SKM-1 treated with dmso at 0.1 percent for 144 hours (cell line): Measurements from ENCODE around the gene USP14.

Experiments
- DNase-seq: peaks from one replicate; lab custom pipeline; 2025; ENCODE audit not compliant: unreplicated experiment; lab: John Stamatoyannopoulos, UW

The USP14 gene

GRCh38 chr18:159037-159652 lies 788 bp downstream of the USP14 start:
- DNase-seq: no peak

DNA sequence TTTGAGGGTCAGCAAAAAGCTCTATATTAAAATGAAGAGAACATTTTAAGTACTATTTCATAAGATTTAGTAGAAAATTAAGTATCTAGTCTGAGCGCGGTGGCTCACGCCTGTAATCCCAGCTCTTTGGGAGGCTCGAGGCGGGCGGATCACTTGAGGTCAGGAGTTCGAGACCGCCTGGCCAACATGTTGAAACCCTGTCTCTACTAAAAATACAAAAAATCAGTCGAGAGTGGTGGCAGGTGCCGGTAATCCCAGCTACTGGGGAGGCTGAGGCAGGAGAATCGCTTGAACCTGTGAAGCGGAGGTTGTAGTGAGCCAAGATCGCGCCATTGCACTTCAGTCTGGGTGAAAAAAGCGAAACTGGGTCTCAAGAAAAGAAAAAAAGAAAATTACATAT lies 1.6 kb downstream of the USP14 start:
- DNase-seq: no peak

GRCh38 chr18:160831-161570 lies 2.6 kb downstream of the USP14 start:
- DNase-seq: no peak

- no peak for DNase-seq
Observed at GRCh38 chr18:172361-172760, 14.0 kb downstream of the USP14 start.

- DNase-seq: no peak
Observed at GRCh38 chr18:179499-179898, 21.1 kb downstream of the USP14 start.

DNA sequence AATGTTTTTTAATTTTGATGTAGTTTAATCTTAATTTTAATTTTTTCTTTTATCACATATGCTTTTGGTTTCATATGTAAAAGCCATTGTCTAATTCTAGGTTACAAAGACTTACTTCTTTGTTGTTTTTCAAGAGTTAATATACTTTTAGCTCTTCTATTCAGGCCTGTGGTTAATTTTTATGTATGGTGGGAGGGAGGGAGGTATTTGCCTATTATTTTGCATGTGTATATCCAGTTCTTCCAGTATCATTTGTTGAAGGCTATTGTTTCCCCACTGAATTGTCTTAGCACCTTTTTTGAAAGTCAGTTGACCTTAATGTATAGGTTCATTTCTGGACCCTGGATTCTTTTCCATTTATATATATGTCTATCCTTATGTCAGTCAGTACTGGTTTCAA lies 23.4 kb downstream of the USP14 start:
- no peak for DNase-seq

- no peak for DNase-seq
Observed at GRCh38 chr18:183769-184168, 25.4 kb downstream of the USP14 start.

- DNase-seq: no peak
Observed at GRCh38 chr18:189254-189653, 30.9 kb downstream of the USP14 start.

GRCh38 chr18:191725-192124 lies 33.4 kb downstream of the USP14 start:
- no peak for DNase-seq

DNA sequence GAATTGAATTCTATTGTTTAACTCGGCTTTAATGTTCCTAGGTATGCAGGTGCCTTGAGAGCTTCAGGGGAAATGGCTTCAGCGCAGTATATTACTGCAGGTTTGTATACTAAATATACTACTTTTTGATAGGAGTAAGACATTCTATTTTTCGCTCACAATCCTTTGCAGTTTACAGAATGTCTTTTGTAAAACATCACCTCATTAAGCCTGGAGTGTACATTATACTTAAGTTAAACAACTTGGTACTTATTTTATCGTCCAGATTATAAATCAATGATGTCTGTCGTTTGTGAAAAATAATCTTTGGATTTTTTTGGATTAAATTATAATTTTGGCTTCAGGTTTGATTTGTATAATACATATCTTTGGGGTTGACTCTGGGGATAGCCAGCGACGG lies 34.4 kb downstream of the USP14 start:
- no peak for DNase-seq

- no peak for DNase-seq
Observed at GRCh38 chr18:195651-196050, 37.3 kb downstream of the USP14 start.

- no peak for DNase-seq
Observed at GRCh38 chr18:199214-199613, 40.9 kb downstream of the USP14 start.

GRCh38 chr18:199768-200167 lies 41.4 kb downstream of the USP14 start:
- no peak for DNase-seq

- no peak for DNase-seq
Observed at GRCh38 chr18:210075-210474, 51.7 kb downstream of the USP14 start.

DNA sequence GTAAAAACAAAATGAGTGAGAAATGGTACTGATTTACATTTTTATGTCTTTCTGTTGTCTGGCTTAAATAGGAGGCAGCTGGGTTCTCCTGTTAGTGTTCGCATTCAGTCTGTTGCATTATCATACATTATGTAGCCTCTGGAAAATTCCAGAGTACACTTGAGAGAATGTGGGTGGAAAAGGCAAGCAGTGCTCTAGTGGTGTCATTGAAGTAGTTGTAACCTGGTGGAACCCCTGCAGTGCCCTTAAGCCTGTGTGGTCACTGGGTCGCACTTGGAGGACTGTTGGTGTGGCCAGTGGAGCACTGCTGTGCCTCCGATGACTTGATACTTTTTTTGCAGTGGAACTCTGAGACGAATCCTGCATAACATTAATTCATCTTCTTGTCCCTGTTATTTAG lies 52.4 kb downstream of the USP14 start:
- no peak for DNase-seq

GRCh38 chr18:211582-211981 lies 53.2 kb downstream of the USP14 start:
- no peak for DNase-seq

DNA sequence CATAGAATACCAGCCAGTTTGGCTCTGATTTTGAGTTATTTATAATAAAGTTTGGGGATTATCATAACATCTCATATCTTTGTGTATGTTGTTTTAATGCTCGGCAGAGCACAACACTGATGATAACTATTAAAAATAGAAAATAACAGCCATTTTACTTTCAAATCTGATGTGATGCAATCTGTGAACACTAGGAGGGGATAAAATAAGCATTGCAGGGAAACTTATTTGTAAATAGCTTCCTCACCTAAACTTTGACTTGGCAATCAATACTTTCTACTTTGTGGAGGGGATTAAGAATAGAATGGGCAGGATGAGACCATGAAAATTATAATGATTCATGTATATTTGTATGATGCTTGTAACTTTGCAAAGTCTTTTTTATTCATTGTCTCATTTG lies 54.4 kb downstream of the USP14 start:
- no peak for DNase-seq

- no peak for DNase-seq
Observed at GRCh38 chr18:213505-213904, 55.1 kb downstream of the USP14 start.

DNA sequence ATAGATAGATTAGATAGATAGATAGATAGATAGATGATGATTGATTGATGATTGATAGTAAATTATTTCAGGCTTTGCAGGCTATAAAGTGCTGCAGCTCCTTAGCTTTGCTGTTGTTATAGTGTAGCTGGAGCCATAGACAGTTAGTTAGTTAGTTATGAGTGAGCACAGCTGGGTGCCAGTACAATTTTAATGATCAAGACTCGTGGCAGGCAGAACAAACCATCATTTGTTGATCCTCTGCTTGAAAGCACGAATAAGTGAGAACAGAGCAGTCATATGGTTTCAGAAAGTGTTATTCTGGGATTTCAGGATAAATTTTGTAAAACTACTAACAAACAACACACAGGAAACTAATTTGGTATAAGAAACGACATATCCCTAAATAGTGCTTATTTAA lies 55.6 kb downstream of the USP14 start:
- no peak for DNase-seq

- no peak for DNase-seq
Observed at GRCh38 chr18:215448-216010, 57.2 kb downstream of the USP14 start.

GRCh38 chr18:217532-218336 lies 59.4 kb downstream of the USP14 start:
- no peak for DNase-seq

DNA sequence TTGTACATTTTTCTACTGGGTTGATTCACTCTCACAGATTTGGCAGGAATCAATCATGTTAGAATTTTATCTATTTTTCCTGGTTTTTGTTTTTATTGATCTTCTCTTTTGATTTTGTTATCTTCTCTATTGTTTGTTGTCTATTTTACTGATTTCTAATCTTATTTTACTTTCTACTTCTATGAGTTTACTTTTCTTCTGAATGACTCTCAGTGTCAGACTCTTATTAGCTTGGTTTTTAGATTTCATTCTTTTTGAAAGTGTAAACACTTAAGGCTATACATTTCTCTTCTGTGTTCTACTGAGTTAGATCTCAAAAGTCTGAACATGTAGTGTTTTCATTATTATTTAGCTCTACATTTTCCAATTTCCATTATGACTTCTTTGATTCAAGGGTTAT lies 62.4 kb downstream of the USP14 start:
- no peak for DNase-seq
